Measurements from ENCODE around the gene SNRPA1. TPM values are rescaled to one million over a fixed set of nuclear protein-coding genes. Genes with fewer than 3 reads are reported as not detected.
A peak's percentile ranks its signal among the peaks of the same experiment; 100 is the strongest.

Gene SNRPA1
- total and polyA plus RNA-seq, 2 experiments from 2014 or later, result 36.6 to 131 TPM

DNA sequence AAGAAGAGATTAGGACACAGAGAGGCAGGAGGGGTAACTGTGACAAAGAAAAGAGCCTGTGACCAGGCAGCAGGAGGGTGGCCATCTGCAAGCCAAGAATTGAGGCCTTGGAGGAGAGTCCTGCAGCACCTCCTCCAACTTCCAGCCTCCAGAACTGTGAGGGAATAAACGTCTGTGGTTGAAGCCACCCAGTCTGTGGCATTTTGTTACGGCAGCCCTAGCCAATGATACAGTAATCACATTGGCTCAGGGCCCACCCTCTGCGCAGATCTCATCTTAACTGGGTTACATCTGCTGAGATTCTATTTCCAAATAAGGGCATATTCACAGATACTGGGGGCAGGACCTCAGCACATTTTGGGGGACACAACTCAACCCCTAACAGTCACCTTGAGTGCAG lies 29.0 kb downstream of the SNRPA1 start:
- no peaks in the 10 kb centered on the region for H3K36me3 ChIP-seq
- H3K9me3 ChIP-seq (ENCODE audit: low read depth), result no peaks in the 10 kb centered on the region
- H3K27ac ChIP-seq, result no peak overlapping the region
- no peak overlapping the region for H3K4me3 ChIP-seq
- TF ChIP-seq, protein P1, sequence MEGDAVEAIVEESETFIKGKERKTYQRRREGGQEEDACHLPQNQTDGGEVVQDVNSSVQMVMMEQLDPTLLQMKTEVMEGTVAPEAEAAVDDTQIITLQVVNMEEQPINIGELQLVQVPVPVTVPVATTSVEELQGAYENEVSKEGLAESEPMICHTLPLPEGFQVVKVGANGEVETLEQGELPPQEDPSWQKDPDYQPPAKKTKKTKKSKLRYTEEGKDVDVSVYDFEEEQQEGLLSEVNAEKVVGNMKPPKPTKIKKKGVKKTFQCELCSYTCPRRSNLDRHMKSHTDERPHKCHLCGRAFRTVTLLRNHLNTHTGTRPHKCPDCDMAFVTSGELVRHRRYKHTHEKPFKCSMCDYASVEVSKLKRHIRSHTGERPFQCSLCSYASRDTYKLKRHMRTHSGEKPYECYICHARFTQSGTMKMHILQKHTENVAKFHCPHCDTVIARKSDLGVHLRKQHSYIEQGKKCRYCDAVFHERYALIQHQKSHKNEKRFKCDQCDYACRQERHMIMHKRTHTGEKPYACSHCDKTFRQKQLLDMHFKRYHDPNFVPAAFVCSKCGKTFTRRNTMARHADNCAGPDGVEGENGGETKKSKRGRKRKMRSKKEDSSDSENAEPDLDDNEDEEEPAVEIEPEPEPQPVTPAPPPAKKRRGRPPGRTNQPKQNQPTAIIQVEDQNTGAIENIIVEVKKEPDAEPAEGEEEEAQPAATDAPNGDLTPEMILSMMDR (IDR thresholded peaks at IDR 0.05; ENCODE audit: low read depth, low read length), result no peak
- H3K4me1 ChIP-seq (ENCODE audit: low read depth), result peaks cover 11% of the 10 kb centered on the region
- peak in 1 of 2 donors; percentile 61 for DNase-seq (ENCODE audit: low read depth in 1 of 2, low spot score in 1 of 2)
- H3K27me3 ChIP-seq, result no peaks in the 10 kb centered on the region

DNA sequence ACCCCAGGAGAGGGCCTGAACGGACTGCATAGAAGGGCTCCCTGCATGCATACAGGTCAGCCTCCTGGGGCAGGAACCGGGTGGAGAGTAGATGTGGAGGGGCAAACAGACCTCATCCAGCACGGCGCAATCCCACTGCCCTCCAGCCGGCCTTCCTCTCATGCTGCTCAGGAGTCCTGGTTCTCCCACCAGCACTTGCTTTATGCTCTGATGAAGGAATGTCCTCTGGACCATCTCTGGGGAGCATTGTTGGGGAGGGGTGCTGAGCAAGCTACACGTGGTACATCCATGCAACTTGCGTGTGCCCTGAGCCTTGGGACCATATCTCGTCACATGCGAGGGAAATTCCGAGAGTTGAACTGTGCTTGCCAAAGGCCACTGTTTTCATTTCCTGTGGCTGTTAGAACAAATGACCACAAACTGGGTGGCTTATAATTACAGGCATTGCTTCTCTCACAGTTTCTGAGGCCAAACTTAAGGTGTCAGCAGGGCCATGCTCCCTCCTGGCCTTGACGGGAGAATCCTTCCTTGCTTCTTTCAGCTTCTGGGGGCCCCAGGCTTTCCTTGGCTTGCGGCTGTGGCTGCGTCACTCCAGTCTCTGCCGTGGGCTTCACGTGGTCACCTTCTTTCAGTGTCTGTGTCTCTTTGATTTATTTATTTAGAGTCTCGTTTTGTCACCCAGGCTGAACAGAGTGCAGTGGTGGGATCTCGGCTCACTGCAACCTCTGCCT lies 30.0 kb downstream of the SNRPA1 start:
- TF ChIP-seq, protein P1 (IDR thresholded peaks at IDR 0.05; ENCODE audit: low read depth, low read length), result no peak
- peak in 1 of 2 donors; percentile 30 for DNase-seq (ENCODE audit: low read depth in 1 of 2, low spot score in 1 of 2)
- no peak overlapping the region for H3K4me3 ChIP-seq

DNA sequence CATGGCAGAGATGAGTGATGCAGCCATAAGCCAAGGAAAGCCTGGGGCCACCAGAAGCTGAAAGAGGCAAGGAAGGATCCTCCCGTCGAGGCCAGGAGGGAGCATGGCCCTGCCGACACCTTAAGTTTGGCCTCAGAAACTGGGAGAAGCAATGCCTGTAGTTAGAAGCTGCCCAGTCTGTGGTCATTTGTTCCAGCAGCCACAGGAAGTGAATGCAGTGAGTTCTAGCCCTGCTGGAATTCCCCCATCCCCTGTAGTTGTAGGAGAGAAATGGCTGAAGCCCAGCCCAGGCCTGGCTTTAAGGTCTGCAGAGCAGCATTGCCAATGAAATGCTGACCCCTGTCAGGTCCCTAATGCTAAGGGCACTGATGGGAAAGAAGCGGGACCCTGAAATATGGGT lies 31.0 kb downstream of the SNRPA1 start:
- Histone ChIP-seq H3K27ac (no peak overlapping the region), H3K27me3 (no peaks in the 10 kb centered on the region), H3K9me3 (ENCODE audit: low read depth) (no peaks in the 10 kb centered on the region), H3K36me3 (no peaks in the 10 kb centered on the region), H3K4me1 (ENCODE audit: low read depth) (no peaks in the 10 kb centered on the region), H3K4me3 (no peak overlapping the region)
- DNase-seq (ENCODE audit: low read depth in 1 of 2, low spot score in 1 of 2), result peak in 1 of 2 donors; percentile 55
- TF ChIP-seq, protein P1 (IDR thresholded peaks at IDR 0.05; ENCODE audit: low read depth, low read length), result no peak

More for the DNA sequence above, 30.0 kb downstream of the SNRPA1 start:
- no peaks in the 10 kb centered on the region for H3K27me3 ChIP-seq
- H3K4me1 ChIP-seq (ENCODE audit: low read depth), result peaks cover 2% of the 10 kb centered on the region
- H3K36me3 ChIP-seq, result no peaks in the 10 kb centered on the region
- H3K9me3 ChIP-seq (ENCODE audit: low read depth), result no peaks in the 10 kb centered on the region
- H3K27ac ChIP-seq, result no peak overlapping the region

DNA sequence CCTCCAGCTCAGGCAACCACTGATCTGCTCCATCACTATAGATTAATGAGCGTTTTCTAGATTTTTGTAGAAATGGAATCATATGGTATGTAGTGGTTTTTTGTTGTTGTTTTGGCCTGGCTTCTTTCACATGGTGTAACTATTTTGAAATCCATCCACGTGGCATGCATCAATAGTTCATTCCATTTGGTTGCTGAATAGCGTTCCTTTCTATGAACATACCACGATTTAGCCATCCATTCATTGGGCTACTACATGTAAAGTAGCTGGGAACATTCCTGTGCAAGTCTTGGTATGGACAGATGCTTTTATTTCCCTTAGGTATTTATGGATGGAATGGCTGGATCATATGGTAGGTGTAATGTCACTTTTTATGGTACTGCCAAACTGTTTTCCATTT lies 32.5 kb downstream of the SNRPA1 start:
- H3K4me3 ChIP-seq, result no peak overlapping the region
- no peak for DNase-seq (ENCODE audit: low read depth in 1 of 2, low spot score in 1 of 2)
- no peak overlapping the region for H3K27ac ChIP-seq
- TF ChIP-seq, protein P1 (IDR thresholded peaks at IDR 0.05; ENCODE audit: low read depth, low read length), result no peak
- no peaks in the 10 kb centered on the region for H3K27me3 ChIP-seq
- H3K4me1 ChIP-seq (ENCODE audit: low read depth), result no peaks in the 10 kb centered on the region
- H3K9me3 ChIP-seq (ENCODE audit: low read depth), result no peaks in the 10 kb centered on the region
- H3K36me3 ChIP-seq, result no peaks in the 10 kb centered on the region

DNA sequence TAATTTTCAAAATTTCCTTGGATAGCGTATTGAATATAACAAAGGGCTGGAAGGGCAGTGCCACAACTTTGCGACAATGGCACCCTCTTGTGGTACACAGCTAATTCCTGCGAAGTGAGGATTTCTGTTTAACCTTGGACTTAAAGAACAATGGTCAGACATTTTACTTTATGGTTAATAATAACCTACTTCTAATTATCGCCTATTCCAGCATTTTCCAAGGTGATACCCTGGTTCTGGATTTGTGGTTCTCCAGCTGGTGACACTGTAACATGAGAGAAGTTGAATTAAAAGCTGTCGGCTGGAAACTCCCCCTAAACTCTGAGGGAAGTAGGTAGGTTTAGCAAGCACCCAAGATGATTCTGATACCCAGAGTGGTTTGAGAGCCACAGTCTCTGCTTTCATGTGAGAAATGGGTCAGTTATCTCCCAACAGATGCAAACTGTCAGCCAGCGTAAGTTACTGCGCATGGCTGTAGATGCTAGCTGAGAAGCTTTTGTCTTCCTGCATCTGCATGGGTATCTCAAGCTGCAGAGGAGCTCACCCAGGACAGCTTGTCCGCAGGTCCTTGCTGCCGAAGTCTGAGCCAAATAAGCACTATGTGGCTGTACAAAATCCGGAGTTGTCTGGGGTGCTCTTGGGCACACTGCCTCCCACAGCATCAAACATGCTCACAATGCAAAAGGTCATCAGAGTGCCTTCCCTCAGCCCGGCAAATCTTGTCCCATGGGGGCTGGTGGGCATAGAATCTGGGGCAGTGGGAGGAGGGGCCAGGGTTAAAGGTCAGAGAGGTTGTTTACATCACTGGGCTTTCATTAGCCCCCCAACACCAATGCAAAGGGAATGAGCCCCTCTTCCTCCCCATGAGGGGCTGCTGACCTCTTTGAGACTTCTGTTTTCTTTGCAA lies 36.6 kb downstream of the SNRPA1 start:
- H3K9me3 ChIP-seq (ENCODE audit: low read depth), result no peaks in the 10 kb centered on the region
- TF ChIP-seq, protein P1 (IDR thresholded peaks at IDR 0.05; ENCODE audit: low read depth, low read length), result peak; percentile 76
- no peak overlapping the region for H3K27ac ChIP-seq
- H3K4me1 ChIP-seq (ENCODE audit: low read depth), result peaks cover 19% of the 10 kb centered on the region
- peak; percentile 79 to 88 for DNase-seq (ENCODE audit: low read depth in 1 of 2, low spot score in 1 of 2)
- H3K4me3 ChIP-seq, result no peak overlapping the region
- H3K36me3 ChIP-seq, result no peaks in the 10 kb centered on the region
- no peaks in the 10 kb centered on the region for H3K27me3 ChIP-seq
